Activated CD4-positive, alpha-beta T cell treated with anti-CD3 and anti-CD28 coated beads, Interleukin-2, amount 50 U/mL, for 24 hours (primary cell): Measurements from ENCODE around the gene UBXN10.

ENCODE experiments used
- DNase-seq, 2 donors: peaks; one replicate each; pipeline ENCODE4 v3.0.0-alpha.2; 2020; ENCODE audit warnings: low read depth in 1 of 2, low spot score in 1 of 2

Gene UBXN10

DNA sequence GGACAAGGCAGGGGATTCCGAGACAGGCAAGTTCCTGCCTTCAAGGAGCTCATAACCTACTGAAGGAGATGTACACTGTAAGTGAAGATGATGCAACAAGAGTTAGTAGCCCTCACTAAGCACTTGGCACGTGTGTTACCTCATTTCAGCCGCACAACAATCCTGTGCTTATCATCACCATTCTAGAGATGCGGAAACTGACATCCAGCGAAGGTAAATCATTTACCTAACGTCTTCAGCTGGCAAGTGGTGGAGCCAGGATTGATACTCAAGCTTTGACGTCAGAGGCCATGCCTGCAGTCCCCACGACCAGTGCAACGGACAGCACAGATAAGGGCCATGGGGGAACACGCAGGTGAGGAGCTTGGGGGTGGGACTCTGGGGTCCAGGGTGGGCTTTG is 2.9 kb upstream of the UBXN10 start:
- DNase-seq = no peak

DNA sequence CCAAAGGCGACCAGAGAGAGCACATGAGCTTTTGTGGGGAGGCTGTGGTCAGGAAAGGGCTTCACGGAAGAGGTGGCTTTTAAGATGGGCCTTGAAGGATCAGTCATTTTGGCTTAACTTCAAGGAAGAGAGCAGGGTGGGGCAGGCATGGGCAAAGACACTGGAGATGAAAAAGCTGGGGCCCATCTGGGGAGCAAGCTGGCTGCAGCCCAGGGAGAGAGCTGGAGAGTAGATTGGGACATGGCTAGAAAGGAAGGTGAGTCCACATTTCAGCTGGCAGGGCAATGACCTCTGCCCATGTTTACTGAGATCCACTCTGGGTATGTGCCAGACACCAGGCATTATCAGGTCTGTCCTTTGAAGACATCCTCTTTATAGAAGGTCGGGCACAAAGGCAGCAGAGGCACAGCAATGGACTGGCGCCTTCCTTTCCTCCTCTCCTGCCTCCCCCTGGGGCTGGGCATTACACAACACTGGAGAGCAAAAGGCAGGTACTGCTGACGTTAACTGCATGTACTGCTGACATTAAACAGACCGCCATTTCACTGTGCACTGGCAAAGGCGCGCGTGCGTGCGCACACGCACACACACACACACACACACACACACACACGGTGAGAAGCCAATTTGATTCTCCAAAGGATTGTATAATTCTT is 2.2 kb upstream of the UBXN10 start:
- DNase-seq = no peak

DNA sequence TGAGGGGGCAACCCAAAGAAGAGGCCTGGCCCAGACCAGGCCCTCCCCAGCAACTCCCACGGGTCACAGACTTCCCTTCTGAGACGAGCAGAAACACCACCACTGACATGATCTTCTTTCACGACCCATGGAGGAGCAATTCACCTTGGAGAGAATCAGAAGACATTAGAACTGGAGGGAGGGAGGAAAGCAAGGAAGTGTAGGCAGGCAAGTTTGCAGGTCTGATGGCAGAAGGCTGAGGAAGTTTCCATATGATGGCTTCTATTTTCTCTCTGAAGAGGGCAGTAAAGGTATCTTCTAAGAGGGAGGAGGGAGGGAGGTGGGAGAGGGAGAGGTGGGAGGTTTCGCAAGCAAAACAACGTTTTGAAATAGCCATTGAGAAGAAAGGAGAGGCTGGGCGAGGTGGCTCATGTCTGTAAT is 1.4 kb upstream of the UBXN10 start:
- no peak for DNase-seq

DNA sequence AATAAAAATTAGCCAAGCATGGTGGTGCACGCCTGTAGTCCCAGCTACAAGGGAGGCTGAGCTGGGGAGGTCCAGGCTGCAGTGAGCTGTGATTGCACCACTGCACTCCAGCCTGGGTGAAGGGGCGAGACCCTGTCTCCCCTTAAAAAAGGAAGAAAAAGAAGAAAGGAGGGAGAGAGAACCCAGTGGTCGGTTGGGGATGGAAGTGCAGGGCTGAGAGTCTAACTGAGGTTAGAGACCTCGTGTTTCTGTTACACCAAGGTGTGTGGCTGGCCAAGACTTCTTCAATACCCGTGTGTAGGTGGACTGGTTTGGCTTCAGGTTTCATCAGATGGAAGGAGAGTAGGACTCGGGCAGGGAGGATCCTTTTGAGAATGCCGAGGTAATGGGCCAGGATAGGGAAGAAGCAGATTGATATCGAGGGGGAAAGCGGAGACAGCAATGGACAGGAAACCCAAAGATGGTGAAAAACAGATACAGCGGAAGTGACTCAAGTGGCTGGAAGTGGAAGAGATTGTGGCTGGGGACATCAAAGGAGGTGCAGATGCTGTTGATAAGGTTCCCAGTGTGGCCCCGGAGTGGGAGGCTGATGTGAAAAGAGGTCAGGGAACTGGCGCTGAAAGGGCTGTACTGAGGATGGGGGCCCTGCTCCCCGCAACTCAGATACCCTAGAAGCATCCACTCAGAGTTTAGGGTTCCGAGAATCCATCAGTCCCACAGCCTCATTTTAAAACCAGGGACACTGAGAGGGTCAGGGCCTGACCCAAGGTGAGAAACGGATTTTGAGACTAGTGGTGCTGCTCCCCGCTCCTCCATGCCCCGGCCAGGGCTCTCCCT is 681 bp upstream of the UBXN10 start:
- DNase-seq = peak; percentile 21 to 51

DNA sequence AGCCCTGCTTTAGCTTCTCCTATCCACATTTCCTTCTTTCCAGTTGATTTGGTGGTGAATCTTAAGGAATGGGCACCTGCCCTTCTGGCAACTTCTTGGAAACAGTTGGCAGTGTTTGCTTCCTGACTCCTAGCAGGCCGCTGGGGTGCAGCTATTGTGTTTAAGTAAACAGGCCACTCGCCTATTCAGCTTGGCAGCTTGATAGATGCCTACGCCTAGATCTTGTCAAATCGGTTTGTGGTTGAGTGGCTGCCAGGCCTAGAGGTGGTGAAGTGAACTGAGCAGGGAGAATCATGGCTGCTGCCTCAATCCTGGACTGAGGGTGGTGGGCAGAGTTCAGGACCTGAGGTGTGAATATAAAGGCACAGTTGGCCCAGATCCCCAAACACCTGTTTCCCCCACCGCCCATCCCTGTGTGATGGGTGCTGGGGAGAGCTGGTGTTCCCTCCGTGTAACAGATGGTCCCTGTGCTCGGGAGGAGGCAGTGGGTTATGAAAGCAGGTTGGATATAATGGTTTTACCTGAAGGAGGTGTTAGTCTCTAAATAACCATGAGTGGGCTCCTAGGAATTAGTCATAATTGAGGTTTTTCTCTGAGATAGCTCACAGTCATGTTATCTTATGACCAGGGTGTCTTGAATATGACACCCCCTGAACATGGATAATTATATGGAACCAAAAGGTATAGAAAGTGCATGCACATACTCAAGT is 1.4 kb downstream of the UBXN10 start:
- DNase-seq = no peak

DNA sequence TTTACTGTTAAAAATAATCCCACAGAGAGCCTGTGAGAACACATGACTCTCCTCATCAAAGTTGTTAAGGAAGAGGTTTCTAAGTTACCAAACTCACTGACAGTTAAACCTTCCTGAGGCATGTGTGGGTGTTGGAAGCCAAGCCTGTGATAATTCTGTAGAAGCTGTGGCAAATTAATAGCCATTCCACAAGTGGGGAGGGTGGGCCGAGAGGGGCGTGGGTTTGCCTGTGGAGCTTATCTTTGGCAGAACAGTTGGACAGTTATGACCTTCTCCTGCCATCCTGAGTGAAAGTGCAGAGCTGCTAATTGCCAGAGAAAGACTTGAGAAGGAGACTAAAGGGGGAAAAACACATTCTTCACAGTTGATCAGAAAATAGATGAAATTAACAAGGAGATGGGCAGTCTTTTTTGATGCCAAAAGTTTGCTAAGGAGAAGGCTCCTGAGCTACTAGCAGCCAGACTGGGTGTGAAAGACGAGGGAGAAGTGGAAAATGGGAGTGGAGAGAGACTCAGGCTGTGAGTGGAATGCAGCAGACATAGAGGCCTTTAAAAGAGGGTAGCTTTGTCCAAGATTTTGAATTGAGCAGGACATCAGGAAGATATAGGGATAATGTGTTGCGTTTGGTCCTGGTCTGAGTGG is 2.0 kb downstream of the UBXN10 start:
- no peak for DNase-seq

DNA sequence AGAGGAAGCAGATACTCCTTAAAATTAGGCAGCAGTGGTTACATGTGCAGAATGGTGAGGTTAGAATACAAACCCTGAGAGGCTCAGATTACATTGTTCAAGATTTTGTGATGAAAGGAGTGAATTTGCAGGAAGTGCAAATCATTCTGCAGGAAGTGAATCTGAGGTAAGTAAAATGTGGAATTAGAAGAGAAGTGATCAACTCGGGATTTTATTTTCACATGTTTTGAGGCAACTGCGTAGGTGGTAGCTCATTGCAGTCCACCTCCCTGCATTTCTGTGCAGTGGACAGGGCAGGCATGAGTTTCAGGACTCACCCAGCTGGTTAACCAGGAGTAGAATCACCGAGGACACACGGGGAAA is 2.5 kb downstream of the UBXN10 start:
- no peak for DNase-seq

DNA sequence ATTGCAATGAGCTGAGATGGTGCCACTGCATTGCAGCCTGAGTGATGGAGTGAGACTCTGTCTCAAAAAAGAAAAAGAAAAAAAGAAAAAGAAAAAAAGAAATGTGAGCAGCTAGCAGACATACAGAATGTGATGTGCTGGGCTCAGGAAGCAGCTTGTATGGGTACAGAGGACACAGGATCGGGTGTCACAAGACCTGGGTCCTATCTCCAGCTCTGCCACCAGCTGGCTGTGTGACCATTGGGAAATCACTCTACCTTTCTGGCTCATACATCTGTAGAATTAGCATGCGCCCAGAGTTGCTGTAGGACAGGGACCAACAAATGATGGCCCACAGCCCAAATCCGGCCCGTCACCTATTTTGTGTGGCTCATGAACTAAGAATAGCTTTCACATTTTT is 3.8 kb downstream of the UBXN10 start:
- no peak for DNase-seq

DNA sequence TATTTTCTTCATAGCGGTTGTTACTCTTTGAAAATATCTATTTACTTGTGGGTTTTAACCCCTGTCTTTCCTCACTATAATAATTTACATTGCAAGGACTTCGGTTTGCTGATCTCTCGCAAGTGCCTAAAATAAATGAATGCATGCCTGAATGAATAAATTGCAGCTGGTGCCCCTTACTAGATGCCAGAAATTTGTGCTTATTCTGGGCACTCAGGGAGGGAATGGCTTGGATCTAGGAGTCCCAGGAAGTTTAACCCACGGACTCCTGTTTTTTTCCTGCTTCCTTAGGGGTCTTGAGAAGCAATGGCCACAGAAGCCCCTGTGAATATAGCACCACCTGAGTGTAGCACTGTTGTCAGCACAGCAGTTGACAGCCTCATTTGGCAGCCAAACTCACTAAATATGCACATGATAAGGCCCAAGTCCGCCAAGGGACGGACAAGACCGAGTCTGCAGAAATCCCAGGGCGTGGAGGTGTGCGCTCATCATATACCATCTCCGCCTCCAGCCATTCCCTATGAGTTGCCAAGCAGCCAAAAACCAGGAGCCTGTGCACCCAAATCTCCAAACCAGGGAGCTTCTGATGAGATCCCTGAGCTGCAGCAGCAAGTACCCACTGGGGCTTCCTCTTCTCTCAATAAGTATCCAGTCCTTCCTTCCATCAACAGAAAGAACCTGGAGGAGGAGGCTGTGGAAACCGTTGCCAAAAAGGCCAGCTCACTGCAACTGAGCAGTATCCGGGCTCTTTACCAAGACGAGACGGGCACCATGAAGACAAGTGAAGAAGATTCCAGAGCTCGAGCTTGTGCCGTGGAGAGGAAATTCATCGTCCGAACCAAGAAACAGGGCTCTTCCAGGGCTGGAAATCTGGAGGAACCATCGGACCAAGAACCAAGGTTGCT is 4.6 kb downstream of the UBXN10 start:
- DNase-seq = no peak

DNA sequence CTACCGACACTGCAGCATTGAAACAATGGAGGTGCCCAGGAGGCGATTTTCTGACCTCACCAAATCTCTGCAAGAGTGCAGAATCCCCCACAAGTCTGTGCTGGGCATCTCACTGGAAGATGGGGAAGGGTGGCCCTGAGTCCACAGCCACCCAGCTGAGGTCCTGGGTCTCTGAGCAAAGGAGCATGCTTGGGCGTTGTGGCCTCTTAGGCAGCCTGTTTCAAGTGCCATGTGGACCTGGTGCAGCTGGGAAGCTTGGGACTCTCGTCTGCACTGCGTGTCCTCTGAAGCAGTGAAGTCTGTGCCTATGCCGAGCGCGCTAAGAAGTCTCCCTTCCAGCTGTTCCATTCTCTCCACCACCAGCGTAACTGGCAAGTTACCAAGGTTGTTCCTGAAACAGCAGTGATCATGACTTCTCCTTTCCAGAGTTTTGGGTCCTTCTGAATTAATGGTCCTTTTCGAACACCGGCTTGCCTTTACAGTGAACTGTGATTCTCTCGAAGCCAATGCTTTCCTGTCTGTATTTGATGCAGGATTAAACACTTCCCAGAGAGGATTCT is 5.5 kb downstream of the UBXN10 start:
- no peak for DNase-seq

DNA sequence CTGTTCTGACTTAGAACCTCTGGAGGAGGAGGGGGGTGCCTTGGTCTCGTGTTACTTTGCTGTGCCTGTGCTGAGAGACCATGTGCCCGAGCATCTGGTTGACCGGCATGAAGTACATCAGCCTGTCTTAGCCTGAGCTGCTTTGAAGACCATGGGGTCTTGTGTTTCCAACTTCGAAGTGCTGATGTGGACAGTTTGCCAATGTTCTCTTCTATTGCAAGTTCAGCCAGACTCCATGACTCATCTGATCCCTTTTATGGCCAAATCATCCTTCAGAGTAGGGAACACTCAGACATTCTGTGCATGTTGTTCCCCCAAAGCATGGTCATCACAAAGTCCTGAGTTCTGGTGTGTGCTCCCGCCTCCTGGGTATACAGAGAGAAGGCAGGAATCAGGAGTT is 6.5 kb downstream of the UBXN10 start:
- no peak for DNase-seq

DNA sequence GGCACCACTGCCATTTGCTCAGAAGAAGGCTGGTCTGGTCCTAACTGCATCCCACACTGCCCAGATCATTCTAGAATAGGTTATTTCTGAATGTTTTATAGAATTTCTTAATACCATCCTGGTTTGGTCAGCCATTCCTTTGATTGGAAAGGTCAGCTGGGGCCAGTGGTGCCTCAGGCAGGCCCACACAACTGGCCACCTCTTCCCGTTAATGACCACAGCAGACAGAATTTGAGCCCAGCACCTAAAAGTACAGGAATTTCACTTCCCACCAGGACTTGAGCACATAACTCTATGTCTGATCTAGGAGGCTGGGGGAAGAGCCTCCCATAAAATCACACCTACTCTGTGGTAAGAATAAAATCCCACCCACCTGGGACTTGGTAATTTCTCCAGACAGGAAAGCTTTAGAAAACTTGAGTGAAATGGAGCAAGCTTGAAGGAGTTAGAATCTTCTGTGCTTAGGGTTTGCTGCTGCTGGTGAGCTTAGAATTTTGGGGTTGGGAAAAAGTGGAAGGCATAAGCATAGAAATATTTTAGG is 7.0 kb downstream of the UBXN10 start:
- DNase-seq = no peak

DNA sequence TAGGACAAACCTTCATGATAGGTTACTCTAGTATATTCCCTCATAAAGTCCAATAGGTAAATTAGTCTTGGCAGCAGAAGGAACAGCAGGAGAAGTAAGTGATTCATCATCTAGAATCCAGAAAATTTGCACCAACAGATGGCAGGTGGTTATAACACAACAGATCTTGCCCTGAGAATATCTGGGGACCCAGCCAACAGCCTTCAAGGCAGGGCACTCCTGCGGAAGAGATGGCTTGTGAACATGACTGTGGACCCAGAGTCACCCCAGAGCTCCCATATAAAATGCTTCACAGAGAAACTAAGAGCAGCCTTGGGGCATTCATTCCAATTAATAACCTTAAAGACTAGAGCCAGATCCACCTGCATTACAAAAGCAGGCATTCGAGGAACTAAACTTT is 8.3 kb downstream of the UBXN10 start:
- DNase-seq = no peak

DNA sequence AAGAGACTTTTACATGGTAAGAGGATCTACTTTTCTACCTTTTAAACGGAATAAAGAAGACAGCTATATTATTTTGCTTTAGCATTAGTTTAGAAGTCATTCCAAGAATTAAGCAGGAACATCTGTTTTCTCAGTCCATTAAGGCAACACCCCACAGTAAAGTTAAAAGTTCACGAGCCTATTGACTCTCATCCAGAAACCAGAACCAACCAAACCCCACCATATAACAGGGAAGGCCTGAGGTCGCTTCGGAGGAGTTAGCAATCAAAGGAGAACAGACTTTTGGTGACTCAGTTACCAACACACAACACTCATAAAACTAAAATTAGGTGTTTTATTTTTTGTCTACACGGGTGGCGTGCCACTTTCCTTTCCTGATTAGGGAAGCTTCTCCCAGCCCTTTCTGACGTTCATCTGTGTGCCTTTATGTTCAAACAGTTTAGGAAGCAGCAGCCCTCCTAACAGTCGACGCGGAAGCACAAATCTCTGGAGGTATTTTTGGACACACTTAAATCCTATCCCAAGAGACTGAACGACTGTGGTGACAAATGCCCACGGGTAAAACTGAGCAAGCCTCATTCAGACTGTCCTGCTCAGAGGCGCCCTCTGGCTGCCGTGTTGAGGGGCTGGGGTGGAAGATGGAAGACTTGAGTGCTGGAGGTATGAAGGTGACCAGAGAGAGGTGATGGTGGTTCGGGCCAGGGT is 9.0 kb downstream of the UBXN10 start:
- peak; percentile 64 to 65 for DNase-seq

DNA sequence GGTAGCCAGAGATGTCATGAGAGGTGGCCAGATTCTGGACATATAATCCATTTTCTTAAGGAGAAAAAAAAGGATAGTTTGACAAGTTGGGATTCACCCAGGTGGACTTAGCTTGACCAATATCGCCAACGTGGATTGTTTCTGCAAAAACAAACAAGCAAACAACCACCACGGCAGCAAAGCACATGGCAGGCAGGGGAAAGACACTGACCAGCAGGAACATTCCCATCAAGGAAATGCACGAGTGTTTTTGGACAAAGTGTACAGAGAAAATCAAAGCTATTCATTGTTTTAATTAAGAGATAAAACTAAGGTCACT is 9.5 kb downstream of the UBXN10 start:
- no peak for DNase-seq

DNA sequence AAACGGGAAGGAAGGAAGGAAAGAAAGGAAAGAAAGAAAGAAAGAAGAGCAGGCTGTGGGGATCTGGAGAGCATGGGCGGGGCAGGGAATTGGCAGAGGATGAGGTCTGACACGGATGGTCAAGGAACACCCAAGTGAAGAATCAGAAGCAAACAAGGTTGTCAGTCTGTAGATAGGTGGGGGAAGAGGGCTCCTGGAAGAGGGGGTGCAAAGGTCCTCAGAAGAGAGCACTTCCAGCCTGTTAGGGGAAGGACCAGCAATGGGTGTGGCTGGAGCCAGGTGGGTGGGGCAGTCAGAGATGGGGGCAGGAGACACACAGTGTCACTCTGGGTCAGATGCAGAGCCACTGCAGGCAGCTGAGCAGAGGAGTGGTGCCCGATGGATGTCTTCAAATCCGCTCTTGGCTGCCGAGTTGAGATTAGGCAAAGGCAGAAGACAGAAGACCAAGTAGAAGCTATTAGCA is 11.5 kb downstream of the UBXN10 start:
- DNase-seq = no peak

DNA sequence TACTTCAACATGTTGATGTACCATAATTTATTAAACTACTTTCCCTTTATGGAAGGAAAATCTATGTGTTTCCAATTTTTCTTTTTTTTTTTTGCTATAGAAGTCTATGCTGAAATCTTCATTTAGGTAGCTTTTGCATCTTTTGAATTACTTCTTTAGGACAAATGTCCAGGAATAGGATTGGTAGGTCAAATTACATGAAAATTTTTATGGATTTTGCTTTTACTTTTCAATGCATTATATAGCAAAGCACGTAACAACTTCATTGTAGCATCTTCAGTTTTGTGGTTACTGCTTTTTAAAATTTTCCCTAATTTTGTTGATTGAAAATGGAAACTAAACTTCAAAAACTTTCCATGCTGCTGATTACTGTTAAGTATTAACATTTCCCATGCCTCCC is 12.4 kb downstream of the UBXN10 start:
- no peak for DNase-seq

DNA sequence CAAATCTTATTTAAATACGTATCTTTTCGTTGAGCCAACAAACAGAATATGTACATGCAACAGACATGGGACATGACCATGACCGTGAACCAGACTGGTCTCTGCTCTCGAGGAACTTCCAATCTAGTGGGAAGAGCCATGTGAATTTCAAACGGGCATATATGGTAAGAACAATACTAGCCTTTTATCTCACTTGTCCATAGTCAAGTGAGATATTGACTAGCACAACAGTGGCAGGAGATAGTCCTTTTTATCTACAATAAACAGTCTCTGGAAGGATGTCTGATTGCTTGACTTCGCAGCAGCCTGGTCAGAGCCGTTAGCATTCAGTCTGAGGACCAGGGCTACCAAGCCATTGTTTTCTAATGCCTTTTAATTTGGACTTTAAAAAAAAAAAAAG is 13.0 kb downstream of the UBXN10 start:
- no peak for DNase-seq

DNA sequence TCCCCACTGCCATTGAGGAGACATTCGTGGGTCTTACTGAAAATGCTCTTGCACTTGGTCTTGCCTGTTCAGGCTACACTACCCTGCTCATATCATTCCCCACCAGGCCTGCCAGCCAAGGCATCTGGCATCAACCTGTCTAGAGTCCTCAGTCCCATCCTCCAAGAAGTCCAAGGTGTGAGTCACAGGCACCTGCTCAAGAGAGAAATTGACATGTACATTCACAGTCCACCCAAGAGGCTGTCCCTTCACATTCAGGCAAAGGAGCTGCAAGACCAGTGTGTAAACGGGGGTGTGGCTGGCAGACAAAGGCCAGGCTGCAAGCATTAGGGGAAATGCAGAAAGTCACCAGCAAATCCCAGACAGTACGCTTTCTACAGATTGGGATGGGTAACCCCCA is 13.5 kb downstream of the UBXN10 start:
- DNase-seq = no peak

DNA sequence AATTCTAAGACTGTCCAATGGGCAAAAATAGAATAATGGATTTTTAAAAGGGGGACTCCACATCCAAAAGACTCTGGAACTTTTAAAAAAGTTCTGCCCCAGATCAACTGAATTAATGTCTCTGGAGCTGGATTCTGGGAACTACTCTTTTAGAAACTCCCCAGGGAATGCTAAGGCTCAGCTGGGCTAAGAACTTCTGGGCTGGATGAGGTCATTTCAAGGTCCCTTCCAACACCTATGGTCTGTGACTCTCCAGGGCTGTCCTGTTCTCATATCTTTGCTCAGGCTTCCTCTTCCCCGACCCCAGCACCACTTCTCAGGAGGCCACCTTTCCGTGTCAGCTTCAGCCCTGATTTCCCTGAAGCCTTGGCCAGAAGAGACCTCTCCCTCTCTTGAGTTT is 13.9 kb downstream of the UBXN10 start:
- DNase-seq = no peak
